ENCODE data around the gene MTAP. TPM values are rescaled to one million over a fixed set of nuclear protein-coding genes. Genes with fewer than 3 reads are reported as not detected.
"Not testable (repeated sequence)": the region's sequence is repeated elsewhere in the genome, so short reads cannot be mapped to it uniquely, and the experiment has no call there.

Gene MTAP
- polyA plus RNA-seq, 3 donors: 36.3 to 48.7 (median 42.6) TPM

DNA sequence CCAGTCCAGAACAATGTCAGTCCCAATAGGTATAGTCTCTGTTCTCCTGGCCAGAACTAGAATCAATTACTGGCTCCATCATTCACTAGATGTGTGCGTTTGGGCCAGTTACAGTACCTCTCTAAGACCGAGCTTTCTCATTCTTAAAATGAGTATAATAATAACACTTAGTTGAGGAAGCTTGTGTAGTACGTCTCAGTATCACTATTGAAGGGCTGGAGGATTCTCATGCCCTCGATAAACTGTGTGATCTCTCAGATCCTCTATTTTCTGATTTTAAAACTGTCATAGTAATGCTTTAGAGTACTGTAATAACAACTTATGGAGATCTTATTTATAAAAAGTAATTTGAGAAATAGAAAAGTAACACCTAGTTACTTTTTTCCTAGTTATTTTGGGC lies 141.0 kb downstream of the MTAP start:
- no peak for DNase-seq (ENCODE audit: extremely low read depth in 1 of 11, low read depth in 9 of 11, low spot score in 4 of 11)

DNA sequence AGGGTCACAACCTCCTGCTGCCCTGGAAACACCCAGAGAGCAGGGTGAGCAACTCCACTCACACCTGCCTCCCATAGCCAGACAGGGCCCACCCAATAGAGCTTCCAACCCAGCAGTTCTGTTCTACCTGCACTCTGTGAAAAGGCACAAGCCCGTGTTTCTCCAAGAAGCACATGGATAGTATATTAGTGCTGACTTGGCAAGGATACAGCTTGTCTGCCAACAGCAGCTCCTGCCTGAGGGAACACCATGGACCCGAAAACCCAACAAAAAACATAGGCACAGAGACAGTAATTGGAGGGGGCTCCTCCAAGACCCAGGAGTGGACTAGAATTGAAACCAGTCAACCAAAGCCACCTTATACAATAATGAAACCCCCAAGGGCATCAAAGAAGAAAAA lies 143.2 kb downstream of the MTAP start:
- no peak for DNase-seq (ENCODE audit: extremely low read depth in 1 of 11, low read depth in 9 of 11, low spot score in 4 of 11)

DNA sequence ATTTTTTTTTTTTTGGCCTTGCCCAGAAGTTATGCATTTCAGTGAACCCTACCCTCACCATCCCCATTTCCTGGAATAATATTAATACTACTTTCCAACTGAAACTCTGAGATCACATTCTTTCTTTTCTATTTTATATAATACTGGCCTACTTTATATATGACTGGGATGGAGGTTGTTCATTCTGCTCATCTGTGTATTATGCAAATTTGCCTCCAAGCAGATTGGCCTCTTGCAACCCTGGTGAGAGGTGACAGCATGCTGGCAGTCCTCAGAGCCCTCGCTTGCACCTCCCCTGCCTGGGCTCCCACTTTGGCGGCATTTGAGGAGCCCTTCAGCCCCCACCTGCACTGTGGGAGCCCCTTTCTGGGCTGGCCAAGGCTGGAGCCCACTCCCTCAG lies 156.4 kb downstream of the MTAP start:
- DNase-seq (ENCODE audit: extremely low read depth in 1 of 11, low read depth in 9 of 11, low spot score in 4 of 11): no peak

DNA sequence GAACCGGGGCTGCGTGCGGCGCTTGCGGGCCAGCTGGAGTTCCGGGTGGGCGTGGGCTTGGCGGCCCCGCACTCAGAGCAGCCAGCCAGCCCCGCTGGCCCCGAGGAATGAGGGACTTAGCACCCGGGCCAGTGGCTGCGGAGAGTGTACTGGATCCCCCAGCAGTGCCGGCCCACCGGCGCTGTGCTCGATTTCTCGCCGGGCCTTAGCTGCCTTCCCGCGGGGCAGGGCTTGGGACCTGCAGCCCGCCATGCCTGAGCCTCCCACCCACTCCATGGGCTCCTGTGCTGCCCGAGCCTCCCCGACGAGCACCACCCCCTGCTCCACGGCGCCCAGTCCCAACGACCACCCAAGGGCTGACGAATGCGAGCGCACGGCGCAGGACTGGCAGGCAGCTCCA lies 156.8 kb downstream of the MTAP start:
- not testable (repeated sequence) for DNase-seq (ENCODE audit: extremely low read depth in 1 of 11, low read depth in 9 of 11, low spot score in 4 of 11)

DNA sequence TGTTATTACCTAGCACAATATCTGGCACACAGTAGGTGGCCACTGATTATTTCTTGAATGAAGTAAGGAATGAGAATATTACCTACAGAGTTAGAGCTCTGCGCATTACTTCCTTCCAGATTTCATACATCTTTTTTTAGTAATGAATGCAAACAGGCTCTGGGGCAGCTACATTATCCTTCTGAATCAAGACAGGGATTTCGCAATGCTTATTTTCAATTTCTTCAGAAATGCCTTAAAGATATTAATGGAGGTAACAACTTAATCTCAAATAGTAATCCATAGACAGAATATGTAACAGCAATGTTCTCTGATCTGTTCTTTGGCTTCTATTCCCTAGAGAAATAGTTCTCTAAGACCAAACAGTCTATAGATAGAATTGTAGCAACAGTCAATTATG lies 159.1 kb downstream of the MTAP start:
- DNase-seq (ENCODE audit: extremely low read depth in 1 of 11, low read depth in 9 of 11, low spot score in 4 of 11): no peak

DNA sequence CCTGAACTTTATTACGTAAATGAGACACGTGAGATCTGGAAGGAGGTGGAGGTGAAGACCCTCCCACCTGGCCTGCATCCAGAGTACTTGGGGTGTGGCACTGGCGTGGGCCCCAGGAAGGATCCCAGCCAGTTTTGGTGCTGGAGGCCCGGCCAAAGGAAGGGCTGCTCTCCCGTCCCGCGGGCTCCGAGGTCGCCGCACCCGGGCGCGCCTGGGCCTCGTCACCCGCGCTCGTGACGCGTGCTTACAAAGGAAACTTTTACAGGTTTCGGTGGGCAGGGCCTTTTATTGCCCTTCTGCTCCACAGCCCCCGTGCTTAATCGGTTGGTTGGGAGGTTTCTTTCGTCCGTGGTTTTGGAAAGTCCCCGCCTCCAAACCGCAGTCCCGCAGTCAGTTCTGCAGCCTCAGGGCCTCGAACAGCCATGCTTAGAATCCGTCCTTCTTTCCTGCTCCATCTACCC lies 162.5 kb downstream of the MTAP start:
- no peak for DNase-seq (ENCODE audit: extremely low read depth in 1 of 11, low read depth in 9 of 11, low spot score in 4 of 11)

DNA sequence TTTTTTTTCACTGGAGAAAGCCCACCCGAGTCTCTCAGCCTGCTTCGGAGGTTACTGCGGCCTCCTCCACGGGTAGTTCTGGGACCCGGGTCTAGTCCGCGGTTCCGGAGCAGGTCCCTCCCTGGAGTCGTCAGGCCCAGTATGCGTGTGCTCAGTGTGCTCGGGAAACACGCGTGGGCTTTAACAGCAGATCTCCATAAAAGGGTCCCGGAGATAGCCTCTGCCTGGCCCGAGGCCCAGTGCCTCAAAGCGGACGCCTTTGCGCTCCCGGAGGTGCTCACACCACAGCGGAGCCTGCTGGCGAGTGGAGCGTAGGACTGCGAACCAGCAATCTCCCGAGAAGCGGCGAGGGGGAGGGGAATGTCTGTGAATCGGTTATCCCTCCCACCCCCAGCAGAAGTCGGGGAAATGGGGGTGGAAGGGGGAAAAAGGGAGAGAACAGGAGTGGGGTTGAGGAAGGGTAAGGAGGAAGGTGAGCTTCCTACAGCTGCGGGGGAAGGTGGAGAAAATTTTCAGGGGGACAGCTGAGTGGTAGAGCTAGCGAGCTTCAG lies 163.0 kb downstream of the MTAP start:
- peak in 3 of 11 donors; percentile 24 to 32 (median 28) for DNase-seq (ENCODE audit: extremely low read depth in 1 of 11, low read depth in 9 of 11, low spot score in 4 of 11)

DNA sequence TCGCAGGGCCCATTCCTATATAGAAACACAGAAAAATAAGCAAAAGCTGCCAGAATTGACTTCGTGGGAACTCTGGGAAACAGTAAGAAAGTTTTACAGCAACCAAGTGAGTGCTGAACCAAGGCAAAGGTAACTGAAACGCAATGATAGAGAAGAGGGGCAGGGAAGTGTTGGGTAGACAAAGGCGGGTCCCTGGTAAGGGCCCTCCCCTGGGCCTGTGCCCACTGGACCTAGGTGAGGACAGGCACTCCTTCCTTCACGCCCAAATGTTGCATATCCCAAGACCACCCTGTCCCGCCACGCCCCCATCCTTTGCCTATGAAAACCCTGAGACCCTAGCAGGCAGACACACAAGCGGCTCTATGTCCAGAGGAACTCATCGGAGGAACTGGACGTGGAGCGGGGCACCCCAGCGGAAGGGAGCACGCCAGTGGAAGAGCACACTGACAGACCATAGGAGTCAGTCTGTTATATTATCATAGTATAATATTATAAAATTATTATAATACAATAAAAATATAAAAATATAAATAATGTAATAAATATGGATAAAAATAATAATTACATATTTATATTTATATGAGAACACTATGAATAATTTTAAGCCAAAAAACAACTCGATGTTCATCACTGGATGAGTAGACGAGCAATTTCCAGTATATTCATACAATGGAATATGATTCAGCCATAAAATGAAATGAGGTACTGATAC lies 163.9 kb downstream of the MTAP start:
- DNase-seq (ENCODE audit: extremely low read depth in 1 of 11, low read depth in 9 of 11, low spot score in 4 of 11): no peak

DNA sequence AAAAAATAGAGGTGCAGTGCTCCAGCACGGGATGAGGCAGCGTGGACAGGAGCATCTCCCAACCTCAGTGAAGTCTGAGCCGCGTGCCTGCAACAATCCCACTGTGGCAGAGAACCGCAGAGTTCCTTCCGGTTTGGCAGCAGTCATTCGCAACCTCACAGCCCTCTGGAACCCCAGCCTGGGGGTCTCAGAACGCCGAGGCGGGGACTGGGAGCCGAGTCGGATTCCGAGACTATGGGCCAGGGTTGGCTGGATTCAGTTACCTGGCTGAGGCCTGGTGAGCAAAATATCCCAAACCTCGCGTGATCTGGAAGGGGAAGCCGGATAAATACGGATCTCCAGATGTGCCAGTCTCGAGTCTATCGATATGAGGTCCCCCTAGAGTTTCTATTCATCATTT lies 164.7 kb downstream of the MTAP start:
- DNase-seq (ENCODE audit: extremely low read depth in 1 of 11, low read depth in 9 of 11, low spot score in 4 of 11): no peak

DNA sequence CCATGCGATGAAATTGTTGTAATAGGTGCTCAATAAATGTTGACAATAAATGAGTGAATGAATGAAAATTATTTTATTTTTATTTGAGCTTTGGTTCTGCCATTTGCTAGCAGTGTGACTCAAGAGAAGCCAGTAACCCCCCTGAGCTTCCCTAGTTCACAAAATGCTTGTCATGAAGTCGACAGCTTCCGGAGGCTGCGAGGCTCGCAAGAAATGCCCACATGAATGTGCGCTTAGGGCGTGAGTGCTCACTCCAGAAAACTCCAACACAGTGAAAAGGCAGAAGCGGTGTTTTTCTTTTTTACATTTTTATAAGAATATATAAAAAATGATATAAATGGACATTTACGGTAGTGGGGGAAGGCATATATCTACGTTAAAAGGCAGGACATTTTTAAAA lies 165.3 kb downstream of the MTAP start:
- no peak for DNase-seq (ENCODE audit: extremely low read depth in 1 of 11, low read depth in 9 of 11, low spot score in 4 of 11)

DNA sequence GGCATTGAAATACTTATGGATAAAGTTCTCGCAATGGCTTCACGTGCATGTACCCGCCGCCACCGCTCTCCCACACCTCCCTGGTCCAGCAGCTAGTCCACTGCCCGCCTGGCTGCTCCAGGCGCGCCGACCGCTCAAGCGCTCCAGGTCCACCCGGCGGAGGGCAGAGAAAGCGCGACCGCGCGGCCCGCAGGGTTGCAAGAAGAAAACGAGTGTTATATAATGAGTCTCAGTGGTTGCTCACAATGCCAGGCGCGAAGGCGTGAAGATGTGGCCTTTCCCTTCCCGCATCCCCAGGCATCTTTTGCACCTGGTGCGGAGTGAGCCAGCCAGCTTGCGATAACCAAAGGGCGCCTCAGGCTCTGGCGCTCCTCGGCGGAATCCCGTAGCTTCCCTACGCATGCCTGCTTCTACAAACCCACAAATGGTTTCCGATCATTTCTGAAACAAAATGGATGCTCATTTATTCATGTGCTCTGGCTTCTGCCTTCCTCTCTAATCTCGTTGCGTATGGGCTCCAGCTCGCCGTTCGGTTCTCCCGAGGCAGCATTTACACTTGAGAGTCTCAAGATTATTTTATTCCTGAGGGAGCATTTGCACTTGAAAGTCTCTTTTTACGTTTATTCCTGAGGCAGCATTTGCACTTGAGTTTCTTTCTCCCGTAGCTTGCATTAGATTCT lies 166.0 kb downstream of the MTAP start:
- DNase-seq (ENCODE audit: extremely low read depth in 1 of 11, low read depth in 9 of 11, low spot score in 4 of 11): no peak

DNA sequence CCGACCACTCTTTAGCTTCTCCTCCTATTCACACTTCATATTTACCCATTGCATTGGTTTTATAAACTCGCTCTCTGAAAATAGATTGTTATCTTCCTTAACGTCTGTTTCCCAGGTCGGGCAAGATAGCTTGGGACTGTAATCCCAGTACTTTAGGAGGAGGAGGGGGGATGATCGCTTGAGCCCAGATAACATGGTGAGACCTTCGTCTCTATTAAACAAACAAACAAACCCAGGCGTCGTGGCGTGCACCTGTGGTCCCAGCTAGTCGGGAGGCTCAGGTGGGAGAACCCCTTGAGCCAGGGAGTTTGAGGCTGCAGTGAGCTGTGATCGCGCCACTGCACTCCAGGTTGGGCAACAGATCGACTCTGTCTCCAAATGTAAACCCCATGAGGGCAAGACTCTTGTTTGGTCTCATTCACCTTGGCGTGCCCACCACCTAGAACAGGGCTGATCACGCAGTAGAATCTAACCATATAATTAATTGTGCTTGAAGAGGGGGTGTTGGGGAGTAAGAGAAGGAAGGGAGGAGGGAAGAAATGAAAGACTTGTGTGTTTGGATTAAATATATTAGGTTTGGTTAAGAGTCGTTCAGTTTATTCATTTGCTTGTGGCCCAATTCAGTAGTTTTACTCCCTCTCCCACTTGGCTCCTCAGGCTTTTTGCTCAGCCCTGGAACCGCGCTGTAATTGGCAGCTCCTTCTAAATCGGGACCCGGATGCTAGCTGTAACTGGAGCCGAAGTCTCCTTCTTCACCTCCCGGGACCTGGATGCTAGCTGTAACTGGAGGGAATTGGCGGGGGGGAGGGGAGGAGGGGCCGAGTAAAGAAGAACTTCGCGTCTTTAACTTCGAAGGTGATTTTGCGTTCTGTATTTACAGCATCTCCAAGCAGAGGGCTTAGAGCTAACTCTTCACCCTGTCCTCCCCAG lies 166.8 kb downstream of the MTAP start:
- no peak for DNase-seq (ENCODE audit: extremely low read depth in 1 of 11, low read depth in 9 of 11, low spot score in 4 of 11)

DNA sequence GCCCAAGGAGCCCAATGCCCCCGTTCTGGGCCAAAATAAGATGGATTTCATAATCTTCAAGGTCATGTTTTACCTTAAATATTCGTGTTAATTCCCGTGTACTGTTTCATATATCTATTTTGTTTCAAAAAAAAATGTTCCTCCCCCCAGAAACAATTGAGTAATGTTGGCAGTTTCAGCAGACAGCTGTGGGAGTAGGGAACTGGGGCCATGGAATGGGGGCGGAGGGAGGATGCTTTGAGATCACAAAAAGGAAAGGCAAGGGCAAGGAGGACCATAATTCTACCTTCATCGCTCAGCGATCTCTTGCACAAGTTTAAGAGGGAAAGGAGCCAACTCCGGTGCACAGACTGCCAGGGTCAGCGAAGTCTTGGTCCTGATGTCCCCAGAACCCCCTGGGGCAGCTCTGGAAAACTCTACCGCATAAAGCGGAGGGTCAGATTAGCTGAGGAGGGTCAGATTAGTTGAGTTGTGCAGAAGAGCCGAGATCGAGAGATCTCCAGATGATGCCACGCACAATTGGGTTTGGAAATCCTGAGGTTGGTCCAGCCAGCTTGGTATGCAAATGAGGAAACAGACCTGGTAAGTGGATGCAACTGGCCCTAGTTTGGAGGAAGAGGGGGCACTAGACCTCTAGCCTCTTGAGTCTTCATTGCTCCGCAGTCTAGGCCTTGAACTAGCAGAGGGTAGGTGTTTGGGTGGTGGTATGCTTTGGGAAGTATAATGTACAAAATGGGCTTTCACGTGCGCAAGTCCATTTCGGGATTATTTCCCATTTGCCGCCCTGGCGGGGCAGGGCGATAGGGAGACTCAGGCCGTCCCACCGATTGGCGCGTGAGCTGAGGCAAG lies 167.7 kb downstream of the MTAP start:
- no peak for DNase-seq (ENCODE audit: extremely low read depth in 1 of 11, low read depth in 9 of 11, low spot score in 4 of 11)

DNA sequence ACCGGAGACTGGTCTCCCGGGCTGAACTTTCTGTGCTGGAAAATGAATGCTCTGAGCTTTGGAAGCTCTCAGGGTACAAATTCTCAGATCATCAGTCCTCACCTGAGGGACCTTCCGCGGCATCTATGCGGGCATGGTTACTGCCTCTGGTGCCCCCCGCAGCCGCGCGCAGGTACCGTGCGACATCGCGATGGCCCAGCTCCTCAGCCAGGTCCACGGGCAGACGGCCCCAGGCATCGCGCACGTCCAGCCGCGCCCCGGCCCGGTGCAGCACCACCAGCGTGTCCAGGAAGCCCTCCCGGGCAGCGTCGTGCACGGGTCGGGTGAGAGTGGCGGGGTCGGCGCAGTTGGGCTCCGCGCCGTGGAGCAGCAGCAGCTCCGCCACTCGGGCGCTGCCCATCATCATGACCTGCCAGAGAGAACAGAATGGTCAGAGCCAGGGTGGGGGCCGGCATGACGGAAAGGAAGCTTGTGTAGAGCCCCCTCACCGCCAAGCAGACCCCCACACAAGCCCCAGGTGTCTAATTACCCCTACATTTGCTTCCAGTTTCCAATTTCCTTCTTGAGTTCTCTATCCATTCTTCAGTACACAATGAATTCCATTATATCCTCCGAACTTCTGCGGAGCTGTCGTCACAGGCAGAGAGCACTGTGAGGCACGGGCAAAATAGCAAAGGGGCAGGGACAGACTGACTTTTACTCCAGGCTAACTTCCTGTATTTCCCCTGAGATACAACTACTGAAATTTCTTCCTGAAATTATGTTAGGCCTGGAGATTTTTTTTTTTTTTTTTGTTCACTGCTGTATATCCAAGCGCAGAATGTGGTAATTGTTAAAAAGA lies 168.6 kb downstream of the MTAP start:
- DNase-seq (ENCODE audit: extremely low read depth in 1 of 11, low read depth in 9 of 11, low spot score in 4 of 11): no peak

DNA sequence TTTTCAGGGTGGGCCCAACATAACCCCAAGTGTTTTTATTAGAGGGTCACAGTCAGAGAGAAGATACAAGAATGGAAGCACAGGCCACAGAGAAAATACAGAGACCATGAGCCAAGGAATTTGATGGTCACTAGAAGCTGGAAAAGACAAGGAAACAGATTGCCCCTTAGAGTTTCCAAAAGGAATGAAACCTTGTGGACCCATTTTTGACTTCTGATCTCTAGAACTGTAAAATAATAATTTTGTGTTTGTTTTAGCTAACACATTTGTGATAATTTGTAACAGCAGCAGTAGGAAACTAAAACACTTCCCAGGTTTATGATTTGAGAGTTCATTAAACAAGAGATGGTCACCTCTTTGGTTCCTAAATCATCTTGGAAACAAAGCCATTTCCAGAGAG lies 169.9 kb downstream of the MTAP start:
- DNase-seq (ENCODE audit: extremely low read depth in 1 of 11, low read depth in 9 of 11, low spot score in 4 of 11): no peak

DNA sequence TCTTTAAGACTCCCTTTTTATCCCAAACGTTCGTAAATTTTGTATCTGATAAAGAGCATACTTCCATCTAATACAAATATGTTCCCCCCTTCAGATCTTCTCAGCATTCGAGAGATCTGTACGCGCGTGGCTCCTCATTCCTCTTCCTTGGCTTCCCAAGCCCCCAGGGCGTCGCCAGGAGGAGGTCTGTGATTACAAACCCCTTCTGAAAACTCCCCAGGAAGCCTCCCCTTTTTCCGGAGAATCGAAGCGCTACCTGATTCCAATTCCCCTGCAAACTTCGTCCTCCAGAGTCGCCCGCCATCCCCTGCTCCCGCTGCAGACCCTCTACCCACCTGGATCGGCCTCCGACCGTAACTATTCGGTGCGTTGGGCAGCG lies 171.9 kb downstream of the MTAP start:
- no peak for DNase-seq (ENCODE audit: extremely low read depth in 1 of 11, low read depth in 9 of 11, low spot score in 4 of 11)

DNA sequence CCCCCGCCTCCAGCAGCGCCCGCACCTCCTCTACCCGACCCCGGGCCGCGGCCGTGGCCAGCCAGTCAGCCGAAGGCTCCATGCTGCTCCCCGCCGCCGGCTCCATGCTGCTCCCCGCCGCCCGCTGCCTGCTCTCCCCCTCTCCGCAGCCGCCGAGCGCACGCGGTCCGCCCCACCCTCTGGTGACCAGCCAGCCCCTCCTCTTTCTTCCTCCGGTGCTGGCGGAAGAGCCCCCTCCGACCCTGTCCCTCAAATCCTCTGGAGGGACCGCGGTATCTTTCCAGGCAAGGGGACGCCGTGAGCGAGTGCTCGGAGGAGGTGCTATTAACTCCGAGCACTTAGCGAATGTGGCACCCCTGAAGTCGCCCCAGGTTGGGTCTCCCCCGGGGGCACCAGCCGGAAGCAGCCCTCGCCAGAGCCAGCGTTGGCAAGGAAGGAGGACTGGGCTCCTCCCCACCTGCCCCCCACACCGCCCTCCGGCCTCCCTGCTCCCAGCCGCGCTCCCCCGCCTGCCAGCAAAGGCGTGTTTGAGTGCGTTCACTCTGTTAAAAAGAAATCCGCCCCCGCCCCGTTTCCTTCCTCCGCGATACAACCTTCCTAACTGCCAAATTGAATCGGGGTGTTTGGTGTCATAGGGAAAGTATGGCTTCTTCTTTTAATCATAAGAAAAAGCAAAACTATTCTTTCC lies 172.4 kb downstream of the MTAP start:
- DNase-seq (ENCODE audit: extremely low read depth in 1 of 11, low read depth in 9 of 11, low spot score in 4 of 11): no peak
